Lower leg skin (tissue), 4 donors: ENCODE measurements around the gene USH1G. TPM values are rescaled to one million over a fixed set of nuclear protein-coding genes. Genes with fewer than 3 reads are reported as not detected.

Source experiments
- DNase-seq, 2 donors: peaks; one replicate each; pipeline ENCODE4 v3.0.0-alpha.2; 2019; ENCODE audit warnings: low spot score in 2 of 2
- H3K4me3 ChIP-seq: fragments of 200-600 bp; sonication (generic); 2 replicates; pipeline ENCODE4 v1.5.1; 2017; ENCODE audit warnings: mild to moderate bottlenecking, low read depth; ENCODE audit not compliant: poor library complexity, severe bottlenecking
- CTCF ChIP-seq, 3 donors: fragments of 450-650 bp; IDR thresholded peaks; one replicate each; pipeline ENCODE4 v1.5.1; 2016; ENCODE audit warnings: antibody characterized with exemption in 3 of 3, mild to moderate bottlenecking in 3 of 3, moderate library complexity in 2 of 3
- POLR2A ChIP-seq, 2 donors: fragments of 450-650 bp; IDR thresholded peaks; one replicate each; pipeline ENCODE4 v1.6.1; 2016 to 2017; ENCODE audit warnings: antibody characterized with exemption in 2 of 2, mild to moderate bottlenecking in 1 of 2, moderate library complexity in 1 of 2
- WGBS, 2 donors: methylation state at CpG; one replicate each; pipeline ENCODE4 v1.1.5; 2018; 5-methylcytosine and 5-hydroxymethylcytosine counted together
- intact Hi-C: fragments of 100-400 bp; cut with DNase I; formaldehyde crosslinking; loops from one replicate; pipeline ENCODE4 v1.15.0; 2023; ENCODE audit warnings: low total_unique reads
- total RNA-seq, 4 donors: library from RNA; depleted of rRNA; stranded (reverse); fragments of >200 nt; gene quantifications; one replicate each; pipeline ENCODE4 v1.1.0, GENCODE V29; 2016

Gene USH1G
- total RNA-seq, 4 donors from 2014 or later = 0.67 to 2.6 (median 2.1) TPM

- 20 to 47% methylated on average over 11 to 23 of the region's 23 CpGs for WGBS, 2 donors
Measured at GRCh38 chr17:74961657-74962350, 38.7 kb upstream of the USH1G start.

GRCh38 chr17:74960570-74961342, 37.7 kb upstream of the USH1G start:
- DNase-seq = no peak
- intact Hi-C loops = loop anchor here (10.0 kb wide), 1 partner anchor 234 kb away; no protein-coding TSS in a partner anchor
- no peak overlapping the region for H3K4me3 ChIP-seq
- WGBS, 2 donors = 36 to 60% methylated on average over 17 to 18 of the region's 19 CpGs
- TF ChIP-seq CTCF (IDR thresholded peaks at IDR 0.05) (no peak), POLR2A (IDR thresholded peaks at IDR 0.05) (no peak)

More at GRCh38 chr17:74961657-74962350, 38.7 kb upstream of the USH1G start:
- TF ChIP-seq CTCF (IDR thresholded peaks at IDR 0.05) (peak in 1 of 3 donors; percentile 79), POLR2A (IDR thresholded peaks at IDR 0.05) (no peak)
- intact Hi-C loops = loop anchor here (10.0 kb wide), 1 partner anchor 233 kb away; no protein-coding TSS in a partner anchor
- H3K4me3 ChIP-seq = no peak overlapping the region
- peak; percentile 86 to 98 for DNase-seq

- DNase-seq = no peak
- intact Hi-C loops = loop anchor here (2.0 to 10.0 kb wide), 2 partner anchors 37 to 235 kb away; partner anchors contain the start of gene USH1G
- no peak overlapping the region for H3K4me3 ChIP-seq
- WGBS, 2 donors = 43 to 64% methylated on average over 4 to 14 of the region's 14 CpGs
- TF ChIP-seq POLR2A (IDR thresholded peaks at IDR 0.05) = no peak
- no peak for TF ChIP-seq CTCF (IDR thresholded peaks at IDR 0.05)
Measured at GRCh38 chr17:74959826-74960515, 36.9 kb upstream of the USH1G start.

DNA sequence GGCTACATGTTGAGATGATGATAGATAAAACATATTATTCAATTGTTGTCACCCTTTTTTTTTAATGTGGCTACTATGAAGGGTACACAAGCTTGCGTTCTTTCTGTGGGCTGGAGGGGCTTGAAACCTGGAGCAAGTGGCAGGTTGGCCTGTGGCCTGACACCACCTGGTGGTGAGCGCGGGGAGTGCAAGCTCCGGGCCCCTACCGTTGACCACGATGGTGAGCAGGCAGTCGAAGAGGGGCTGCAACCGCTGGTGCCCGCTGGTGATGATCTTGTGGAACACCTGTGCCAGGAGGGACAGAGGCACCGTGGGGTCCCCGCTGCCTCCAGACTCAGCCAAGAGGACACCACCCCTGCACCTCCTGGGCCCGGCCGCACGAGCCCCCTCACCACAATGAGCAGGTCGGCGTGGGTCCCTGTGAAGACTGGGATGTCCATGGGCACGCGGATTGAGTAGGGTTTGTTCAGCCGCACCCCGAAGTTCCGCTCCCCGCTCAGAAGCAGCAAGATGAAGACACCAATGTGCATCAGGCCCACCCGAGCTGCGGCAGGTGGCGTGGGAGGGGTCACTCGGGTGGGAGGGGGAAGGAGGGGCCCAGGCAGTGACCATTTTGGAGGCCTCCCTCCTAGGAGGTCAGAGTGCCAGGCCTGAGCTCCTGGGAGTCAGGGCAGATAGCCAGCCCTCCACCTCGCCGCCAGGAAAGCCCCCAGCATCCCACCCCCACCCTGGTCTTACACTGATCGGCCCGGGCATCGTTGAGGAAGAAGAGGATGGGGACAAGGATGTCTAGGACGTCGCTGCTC, 35.1 kb upstream of the USH1G start:
- intact Hi-C loops = loop anchor here (2.0 kb wide), 1 partner anchor 35 kb away; the partner anchor contains the start of gene USH1G
- 40 to 41% methylated on average over 25 of the region's 33 CpGs for WGBS, 2 donors
- peak; percentile 52 to 96 for DNase-seq
- H3K4me3 ChIP-seq = no peak overlapping the region
- TF ChIP-seq CTCF (IDR thresholded peaks at IDR 0.05) (peak in 1 of 3 donors; percentile 60), POLR2A (IDR thresholded peaks at IDR 0.05) (no peak)

GRCh38 chr17:74956093-74956492, 33.0 kb upstream of the USH1G start:
- no peak overlapping the region for H3K4me3 ChIP-seq
- WGBS, 2 donors = 81 to 82% methylated on average over 4 of the region's 4 CpGs
- no peak for DNase-seq
- TF ChIP-seq POLR2A (IDR thresholded peaks at IDR 0.05) (no peak), CTCF (IDR thresholded peaks at IDR 0.05) (no peak)
- intact Hi-C loops = no loop called here
